H9 (cell line): Measurements from ENCODE around the gene TUBA8. TPM values are rescaled to one million over a fixed set of nuclear protein-coding genes. Genes with fewer than 3 reads are reported as not detected.

Experiments used
- DNase-seq: peaks from one replicate; pipeline ENCODE4 v3.0.0-alpha.2; 2017
- H2AFZ ChIP-seq: one replicate; pipeline ENCODE4 v1.6.1; 2013; ENCODE audit warnings: mild to moderate bottlenecking, low read length, control low read depth, moderate library complexity
- H2AK5ac ChIP-seq: 2 replicates; pipeline ENCODE4 v1.6.1; 2013; ENCODE audit warnings: low read length, control low read depth, mixed read lengths; ENCODE audit not compliant: insufficient read length
- H2BK120ac ChIP-seq: one replicate; pipeline ENCODE4 v1.6.1; 2013; ENCODE audit warnings: low read depth, mild to moderate bottlenecking, low read length, control low read depth, inconsistent platforms; ENCODE audit not compliant: poor library complexity, severe bottlenecking
- H2BK12ac ChIP-seq: 2 replicates; pipeline ENCODE4 v1.6.1; 2013; ENCODE audit warnings: low read length, control low read depth, mixed read lengths, low read depth; ENCODE audit not compliant: insufficient read length
- H2BK15ac ChIP-seq: 2 replicates; pipeline ENCODE4 v1.6.1; 2013; ENCODE audit warnings: low read depth, low read length, control low read depth
- H2BK20ac ChIP-seq: one replicate; pipeline ENCODE4 v1.6.1; 2013; ENCODE audit warnings: low read depth, mild to moderate bottlenecking, low read length, control low read depth, inconsistent platforms; ENCODE audit not compliant: poor library complexity, severe bottlenecking
- H2BK5ac ChIP-seq: 2 replicates; pipeline ENCODE4 v1.6.1; 2013; ENCODE audit warnings: low read length, control low read depth, mixed read lengths; ENCODE audit not compliant: insufficient read length
- H3K14ac ChIP-seq: 2 replicates; pipeline ENCODE4 v1.6.1; 2013; ENCODE audit warnings: low read length, control low read depth; ENCODE audit not compliant: insufficient read depth
- H3K18ac ChIP-seq: 2 replicates; pipeline ENCODE4 v1.6.1; 2013; ENCODE audit warnings: low read depth, mild to moderate bottlenecking, mixed read lengths, low read length, control low read depth; ENCODE audit not compliant: insufficient read length
- H3K23ac ChIP-seq: 2 replicates; pipeline ENCODE4 v1.6.1; 2013; ENCODE audit warnings: low read length, control low read depth, mixed read lengths, low read depth; ENCODE audit not compliant: insufficient read length
- H3K23me2 ChIP-seq: 2 replicates; pipeline ENCODE4 v1.6.1; 2013; ENCODE audit warnings: low read depth, mild to moderate bottlenecking, mixed read lengths, low read length, control low read depth; ENCODE audit not compliant: insufficient read length, poor library complexity, severe bottlenecking
- H3K27ac ChIP-seq: 2 replicates; pipeline ENCODE4 v1.5.1; 2013; ENCODE audit warnings: low read length, control low read depth, mixed read lengths, low read depth; ENCODE audit not compliant: insufficient read length
- H3K27me3 ChIP-seq: 2 replicates; pipeline ENCODE4 v1.6.1; 2013; ENCODE audit warnings: low read length, control low read depth, inconsistent platforms; ENCODE audit not compliant: insufficient read depth
- H3K4ac ChIP-seq: 2 replicates; pipeline ENCODE4 v1.6.1; 2013; ENCODE audit warnings: low read depth, mild to moderate bottlenecking, control low read depth, inconsistent platforms, low read length, moderate library complexity
- H3K4me1 ChIP-seq: 2 replicates; pipeline ENCODE4 v1.6.1; 2013; ENCODE audit warnings: low read length, control low read depth, inconsistent platforms; ENCODE audit not compliant: insufficient read depth
- H3K4me2 ChIP-seq: 2 replicates; pipeline ENCODE4 v1.6.1; 2013; ENCODE audit warnings: low read length, control low read depth, mixed read lengths; ENCODE audit not compliant: insufficient read length, insufficient read depth
- H3K56ac ChIP-seq: 2 replicates; pipeline ENCODE4 v1.6.1; 2013; ENCODE audit warnings: low read depth, mild to moderate bottlenecking, mixed read lengths, low read length, control low read depth; ENCODE audit not compliant: insufficient read length
- H3K79me1 ChIP-seq: 2 replicates; pipeline ENCODE4 v1.6.1; 2013; ENCODE audit warnings: low read depth, mild to moderate bottlenecking, moderate library complexity, low read length, control low read depth, inconsistent platforms; ENCODE audit not compliant: insufficient read depth, poor library complexity, severe bottlenecking
- H3K79me2 ChIP-seq: 2 replicates; pipeline ENCODE4 v1.6.1; 2013; ENCODE audit warnings: low read length, control low read depth, inconsistent platforms; ENCODE audit not compliant: insufficient read depth
- H3K9ac ChIP-seq: 2 replicates; pipeline ENCODE4 v1.6.1; 2013; ENCODE audit warnings: low read length, control low read depth, mixed read lengths; ENCODE audit not compliant: insufficient read length; ENCODE audit errors: extremely low read depth
- H3K9me3 ChIP-seq: one replicate; pipeline ENCODE4 v1.6.1; 2013; ENCODE audit warnings: low read depth, low read length, inconsistent platforms; ENCODE audit not compliant: control insufficient read depth
- H3T11ph ChIP-seq: one replicate; pipeline ENCODE4 v1.6.1; 2013; ENCODE audit warnings: mild to moderate bottlenecking, low read length, control low read depth, inconsistent platforms
- H4K20me1 ChIP-seq: one replicate; pipeline ENCODE4 v1.6.1; 2013; ENCODE audit not compliant: control insufficient read depth, insufficient read length, insufficient read depth
- H4K5ac ChIP-seq: 2 replicates; pipeline ENCODE4 v1.6.1; 2013; ENCODE audit warnings: low read depth, mild to moderate bottlenecking, mixed read lengths, low read length, control low read depth; ENCODE audit not compliant: insufficient read length
- H4K8ac ChIP-seq: replicated peaks from 2 replicates; pipeline ENCODE4 v1.6.1; 2013; ENCODE audit warnings: low read length, control low read depth, mixed read lengths, low read depth; ENCODE audit not compliant: insufficient read length
- H4K91ac ChIP-seq: 2 replicates; pipeline ENCODE4 v1.6.1; 2013; ENCODE audit warnings: low read depth, mild to moderate bottlenecking, moderate library complexity, mixed read lengths, low read length, control low read depth; ENCODE audit not compliant: insufficient read length
- H3K27ac Mint-ChIP-seq, 3 experiments: 2 replicates in 2 of 3; 3 replicates in 1 of 3; pipeline ENCODE4 v1.8.0; 2020 to 2021; ENCODE audit warnings: mixed read lengths in 3 of 3, mild to moderate bottlenecking in 1 of 3, moderate library complexity in 1 of 3
- H3K27me3 Mint-ChIP-seq: 2 replicates; pipeline ENCODE4 v1.8.0; 2021; ENCODE audit warnings: low read depth, mild to moderate bottlenecking, moderate library complexity, mixed read lengths
- H3K36me3 Mint-ChIP-seq, 3 experiments: 2 replicates in 2 of 3; 3 replicates in 1 of 3; pipeline ENCODE4 v1.8.0; 2020 to 2021; ENCODE audit warnings: low read depth in 3 of 3, mixed read lengths in 3 of 3; ENCODE audit not compliant: insufficient read depth in 1 of 3
- H3K4me1 Mint-ChIP-seq, 2 experiments: 2 replicates each; pipeline ENCODE4 v1.8.0; 2020; ENCODE audit warnings: mixed read lengths in 2 of 2
- H3K4me3 Mint-ChIP-seq, 2 experiments: 2 replicates in 1 of 2; 3 replicates in 1 of 2; pipeline ENCODE4 v1.8.0; 2020 to 2021; ENCODE audit warnings: mild to moderate bottlenecking in 2 of 2, mixed read lengths in 2 of 2, moderate library complexity in 1 of 2
- H3K9me3 Mint-ChIP-seq, 2 experiments: 2 replicates in 1 of 2; 3 replicates in 1 of 2; pipeline ENCODE4 v1.8.0; 2020; ENCODE audit warnings: mild to moderate bottlenecking in 2 of 2, mixed read lengths in 2 of 2, moderate library complexity in 1 of 2
- WGBS: extraction: QIAGEN DNeasy Blood & Tissue Kit; methylation state at CpG from one replicate; pipeline ENCODE4 v1.1.7; 2013; ENCODE audit warnings: missing lambda C conversion rate, low lambda C conversion rate, mixed read lengths; ENCODE audit not compliant: insufficient read length; ENCODE audit errors: extremely low coverage; 5-methylcytosine and 5-hydroxymethylcytosine counted together
- total RNA-seq: library from RNA; stranded (reverse); gene quantifications from 2 replicates; pipeline ENCODE4 v1.2.1, GENCODE V29; 2021
- TF ChIP-seq, protein P1 (sequence below): fragments of 200-600 bp; sonication (generic); conservative IDR thresholded peaks from 3 replicates; pipeline ENCODE4 v1.8.0; 2021; ENCODE audit warnings: antibody characterized with exemption, mild to moderate bottlenecking

The TUBA8 gene
- total RNA-seq, 1 experiment from 2014 or later: 2.0 TPM

DNA sequence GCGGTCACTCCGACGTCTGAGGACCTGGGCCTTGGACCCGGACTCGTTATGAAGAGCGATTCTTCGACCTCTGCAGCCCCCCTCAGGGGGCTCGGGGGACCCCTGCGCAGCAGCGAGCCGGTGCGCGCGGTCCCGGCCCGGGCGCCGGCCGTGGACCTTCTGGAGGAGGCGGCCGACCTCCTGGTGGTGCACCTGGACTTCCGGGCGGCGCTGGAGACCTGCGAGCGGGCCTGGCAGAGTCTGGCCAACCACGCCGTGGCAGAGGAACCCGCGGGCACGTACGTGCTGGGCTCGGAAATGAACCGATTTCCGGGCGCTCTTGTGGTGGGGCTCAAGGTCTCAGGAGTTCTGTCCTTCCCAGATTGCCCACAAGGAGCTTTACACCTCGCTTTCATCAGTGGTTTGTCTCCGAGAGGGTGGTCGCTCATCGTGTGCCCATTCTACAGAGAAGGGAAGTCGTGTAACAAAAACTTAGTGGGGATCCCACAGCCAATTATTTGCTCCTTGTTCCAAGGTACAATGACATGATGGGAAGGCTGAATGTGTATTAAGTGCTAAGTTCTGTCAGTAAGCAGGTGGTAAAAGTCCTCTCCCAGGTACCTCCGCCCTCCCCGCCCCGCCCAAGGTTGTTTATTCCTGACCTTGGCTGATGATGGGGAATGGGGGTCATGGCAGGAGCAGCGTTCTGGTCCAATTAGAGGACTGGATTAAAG, 32.1 kb upstream of the TUBA8 start:
- Mint-ChIP-seq H3K4me1 (peaks cover 15 to 17% of the 10 kb centered on the region in 2 experiments), H3K4me3 (peak overlapping the region; percentile 96 to 97), H3K27me3 (no peaks in the 10 kb centered on the region), H3K36me3 (peaks cover 27 to 41% (median 40%) of the 10 kb centered on the region in 3 experiments), H3K27ac (peak overlapping the region in 2 of 3 experiments; percentile 31 to 58; a peak in 2 of 7 replicates), H3K9me3 (no peaks in the 10 kb centered on the region)
- Histone ChIP-seq H3K23ac (no peak overlapping the region), H3K4me2 (peak overlapping the region; percentile 92), H3K9me3 (no peaks in the 10 kb centered on the region), H4K8ac (no peak overlapping the region), H3K27ac (no peak overlapping the region), H3K4me1 (no peaks in the 10 kb centered on the region), H2BK20ac (no peak overlapping the region), H4K20me1 (peaks cover 2% of the 10 kb centered on the region), H2BK12ac (no peak overlapping the region), H2AK5ac (no peak overlapping the region), H3K56ac (no peak overlapping the region), H3K79me2 (no peaks in the 10 kb centered on the region), H2BK15ac (no peak overlapping the region), H3K4ac (no peak overlapping the region), H3K27me3 (no peaks in the 10 kb centered on the region), H3K23me2 (peaks cover 5% of the 10 kb centered on the region), H2BK5ac (no peak overlapping the region), H4K91ac (no peak overlapping the region), H3K14ac (peak overlapping the region; percentile 28), H3K18ac (peak overlapping the region; percentile 37), H2AFZ (no peak overlapping the region), H4K5ac (no peak overlapping the region), H3T11ph (no peak overlapping the region), H3K9ac (peak overlapping the region; percentile 86), H3K79me1 (no peaks in the 10 kb centered on the region), H2BK120ac (no peak overlapping the region)
- TF ChIP-seq, protein P1, sequence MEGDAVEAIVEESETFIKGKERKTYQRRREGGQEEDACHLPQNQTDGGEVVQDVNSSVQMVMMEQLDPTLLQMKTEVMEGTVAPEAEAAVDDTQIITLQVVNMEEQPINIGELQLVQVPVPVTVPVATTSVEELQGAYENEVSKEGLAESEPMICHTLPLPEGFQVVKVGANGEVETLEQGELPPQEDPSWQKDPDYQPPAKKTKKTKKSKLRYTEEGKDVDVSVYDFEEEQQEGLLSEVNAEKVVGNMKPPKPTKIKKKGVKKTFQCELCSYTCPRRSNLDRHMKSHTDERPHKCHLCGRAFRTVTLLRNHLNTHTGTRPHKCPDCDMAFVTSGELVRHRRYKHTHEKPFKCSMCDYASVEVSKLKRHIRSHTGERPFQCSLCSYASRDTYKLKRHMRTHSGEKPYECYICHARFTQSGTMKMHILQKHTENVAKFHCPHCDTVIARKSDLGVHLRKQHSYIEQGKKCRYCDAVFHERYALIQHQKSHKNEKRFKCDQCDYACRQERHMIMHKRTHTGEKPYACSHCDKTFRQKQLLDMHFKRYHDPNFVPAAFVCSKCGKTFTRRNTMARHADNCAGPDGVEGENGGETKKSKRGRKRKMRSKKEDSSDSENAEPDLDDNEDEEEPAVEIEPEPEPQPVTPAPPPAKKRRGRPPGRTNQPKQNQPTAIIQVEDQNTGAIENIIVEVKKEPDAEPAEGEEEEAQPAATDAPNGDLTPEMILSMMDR: peak; percentile 33; the same call in 2 of the 3 replicates
- peak; percentile 38 for DNase-seq
- WGBS: no CpG with 5 or more reads among the region's 45 CpGs
